ENCODE data around the gene AGMAT. TPM values are rescaled to one million over a fixed set of nuclear protein-coding genes. Genes with fewer than 3 reads are reported as not detected.
"Not testable (repeated sequence)": the region's sequence is repeated elsewhere in the genome, so short reads cannot be mapped to it uniquely, and the experiment has no call there.

AGMAT gene
- total RNA-seq, 1 donor from 2014 or later = 0.18 TPM

DNA sequence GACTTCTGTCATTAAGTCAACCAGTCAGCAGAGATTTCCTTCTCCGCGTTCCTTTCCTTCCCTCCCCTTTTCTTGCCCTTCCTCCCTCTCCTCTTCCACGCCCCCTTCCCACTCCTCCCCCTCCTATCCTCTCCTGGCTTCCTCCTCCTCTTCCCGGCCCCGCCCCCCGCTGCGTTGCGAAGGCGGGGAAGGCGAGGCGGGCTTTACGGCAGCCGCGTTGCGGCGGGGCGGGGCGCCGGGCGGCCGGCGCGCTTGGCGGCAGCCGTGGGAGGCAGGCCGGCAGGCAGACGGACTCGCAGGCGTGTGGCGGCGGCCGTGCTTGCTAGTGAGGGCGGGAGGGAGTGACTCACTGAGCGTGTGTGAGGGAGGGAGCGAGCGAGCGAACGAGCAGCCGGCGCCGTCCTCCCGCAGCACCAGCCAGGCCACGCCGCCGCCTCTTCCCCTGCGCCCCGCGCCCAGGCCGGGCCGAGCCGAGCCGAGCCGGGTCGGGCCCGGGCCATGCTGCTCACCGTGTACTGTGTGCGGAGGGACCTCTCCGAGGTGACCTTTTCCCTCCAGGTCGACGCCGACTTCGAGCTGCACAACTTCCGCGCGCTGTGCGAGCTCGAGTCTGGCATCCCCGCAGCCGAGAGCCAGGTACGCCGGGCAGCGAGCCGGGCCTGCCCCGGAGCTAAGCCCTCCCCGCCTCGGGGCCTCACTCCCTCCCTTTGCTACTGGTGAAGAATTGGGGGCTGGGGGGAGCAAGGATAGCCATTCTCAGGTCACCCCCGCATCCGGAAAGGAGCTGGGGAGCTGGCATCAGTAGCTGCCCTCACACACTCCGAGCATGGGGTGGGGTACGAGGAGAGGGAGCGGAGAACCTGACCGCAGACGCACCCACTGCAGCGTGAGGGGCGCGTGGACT, 32.6 kb upstream of the AGMAT start, which contains the start of gene DDI2:
DDI2 (plus strand) TSS at position 286 of the 904 bp plus-strand sequence; CDS start at position 499, 213 bp downstream.
- ATAC-seq = peak; percentile 96
- intact Hi-C loops (cut with DNase I) = loop anchor here (5.0 to 10.0 kb wide), 2 partner anchors 70 to 897 kb away; partner anchors contain the start of gene RNU1-1
- peak; percentile 98 for DNase-seq (ENCODE audit: low spot score)

GRCh38 chr1:15616373-15617172, 31.7 kb upstream of the AGMAT start:
- peak; percentile 32 for ATAC-seq
- no peak for DNase-seq (ENCODE audit: low spot score)
- intact Hi-C loops (cut with DNase I) = loop anchor here (5.0 to 10.0 kb wide), 2 partner anchors 71 to 898 kb away; partner anchors contain the start of gene RNU1-1

GRCh38 chr1:15610167-15610566, 25.3 kb upstream of the AGMAT start:
- ATAC-seq (no peak), DNase-seq (ENCODE audit: low spot score) (no peak)
- intact Hi-C loops (cut with DNase I) = loop anchor here (10.0 kb wide), 1 partner anchor 905 kb away; the partner anchor contains the start of gene RNU1-1

DNA sequence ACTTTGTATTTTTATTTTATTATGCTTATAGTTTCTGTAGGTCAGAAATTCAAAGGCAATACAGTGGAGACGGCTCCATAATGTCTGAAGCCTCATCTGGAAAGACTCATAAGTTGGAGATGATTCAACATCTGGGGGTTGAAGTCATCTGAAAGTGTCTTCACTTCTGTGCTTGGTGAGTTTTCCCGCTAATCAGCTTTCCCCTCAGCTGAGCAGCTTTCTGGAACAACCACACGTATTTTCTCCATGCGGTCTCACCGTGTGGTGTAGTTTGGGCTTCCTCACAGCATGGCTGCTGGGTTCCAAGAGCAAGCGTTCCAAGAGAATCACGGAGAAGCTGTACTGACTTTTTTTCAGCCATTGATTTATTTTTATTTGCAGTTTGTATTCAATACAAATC, 24.8 kb upstream of the AGMAT start:
- ATAC-seq (no peak), DNase-seq (ENCODE audit: low spot score) (no peak)
- intact Hi-C loops (cut with DNase I) = loop anchor here (10.0 kb wide), 1 partner anchor 905 kb away; the partner anchor contains the start of gene RNU1-1

DNA sequence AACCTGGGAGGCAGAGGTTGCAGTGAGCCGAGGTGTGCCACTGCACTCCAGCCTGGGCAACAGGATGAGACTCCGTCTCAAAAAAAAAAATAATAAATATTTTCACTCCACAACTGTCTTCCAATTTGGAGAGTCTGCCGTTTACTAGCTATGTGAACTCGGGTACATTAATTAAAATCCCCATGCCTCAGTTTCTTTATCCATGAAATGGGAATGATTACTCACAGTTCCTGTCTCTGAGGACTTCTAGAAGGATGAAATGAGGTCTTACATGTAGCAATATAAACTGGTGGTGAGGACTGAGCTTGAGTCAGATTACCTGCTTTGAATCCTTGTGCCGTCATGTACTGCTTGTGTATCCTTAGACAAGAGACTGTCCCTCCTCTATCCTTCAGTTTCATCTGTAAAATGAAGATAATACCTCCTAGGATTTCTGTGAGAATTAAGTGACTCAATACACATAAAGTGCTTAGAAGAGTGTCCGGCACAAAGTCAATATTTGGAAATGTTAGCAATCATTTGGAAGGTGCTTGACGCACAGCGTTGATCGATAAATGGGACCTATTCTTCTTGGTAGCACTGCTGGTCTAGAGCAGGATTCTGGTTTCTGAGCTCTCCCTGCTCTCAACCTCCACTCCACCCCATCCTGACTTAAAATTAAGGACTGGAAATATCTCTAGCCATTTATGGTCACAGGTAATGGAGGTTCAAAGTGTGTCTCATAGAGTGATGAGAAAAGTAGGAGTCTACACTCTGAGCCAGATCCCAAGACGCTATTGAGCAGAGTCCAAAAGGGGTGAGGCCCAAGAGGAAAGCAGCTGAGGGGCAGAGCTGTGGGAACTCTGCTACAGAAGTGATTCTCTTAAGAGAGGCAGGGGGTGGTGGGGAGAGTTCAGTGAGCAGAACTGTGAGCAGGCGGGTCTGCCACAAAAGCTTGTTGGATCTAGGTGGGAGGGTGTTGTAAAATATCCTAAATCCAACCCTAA, 20.8 kb upstream of the AGMAT start:
- no peak for ATAC-seq
- intact Hi-C loops (cut with DNase I) = no loop called here
- no peak for DNase-seq (ENCODE audit: low spot score)

GRCh38 chr1:15604400-15604799, 19.5 kb upstream of the AGMAT start:
- ATAC-seq; intact Hi-C loops (cut with DNase I); DNase-seq (ENCODE audit: low spot score): not testable (repeated sequence)

DNA sequence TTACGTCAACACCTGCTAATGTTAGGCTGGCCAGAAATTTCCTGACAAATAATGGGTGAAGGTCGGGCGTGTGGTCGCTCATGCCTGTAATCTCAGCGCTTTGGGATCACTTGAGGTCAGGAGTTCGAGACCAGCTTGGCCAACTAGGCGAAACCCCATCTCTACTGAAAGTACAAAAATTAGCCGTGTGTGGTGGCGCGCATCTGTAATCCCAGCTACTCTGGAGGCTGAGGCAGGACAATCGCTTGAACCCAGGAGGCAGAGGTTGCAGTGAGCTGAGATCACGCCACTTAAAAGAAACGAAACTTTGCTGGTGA, 19.1 kb upstream of the AGMAT start:
- intact Hi-C loops (cut with DNase I); DNase-seq (ENCODE audit: low spot score); ATAC-seq: not testable (repeated sequence)

- DNase-seq (ENCODE audit: low spot score) = peak; percentile 99
- peak; percentile 99 for ATAC-seq
- intact Hi-C loops (cut with DNase I) = no loop called here
Observed at GRCh38 chr1:15603050-15603965, 18.5 kb upstream of the AGMAT start.

DNA sequence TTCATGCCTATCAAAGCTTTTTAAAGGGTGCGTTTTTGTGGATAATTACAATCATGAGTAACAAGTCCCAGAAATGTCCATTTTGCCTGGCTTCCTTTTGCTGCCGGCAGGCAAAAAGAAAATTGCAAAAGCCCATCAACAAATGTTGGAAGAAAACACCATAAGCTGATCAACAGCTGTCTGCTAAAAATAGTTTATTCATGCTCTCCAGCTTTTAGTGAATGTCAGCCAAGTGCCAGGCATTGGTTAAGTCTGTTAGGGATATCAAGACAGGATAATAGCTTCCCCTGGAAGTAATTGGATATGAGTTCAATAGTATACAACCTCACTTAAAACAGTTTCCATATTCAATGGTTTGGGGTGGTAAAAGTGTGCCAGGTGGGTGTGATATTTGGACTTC, 13.6 kb upstream of the AGMAT start:
- intact Hi-C loops (cut with DNase I) = no loop called here
- ATAC-seq (no peak), DNase-seq (ENCODE audit: low spot score) (no peak)

GRCh38 chr1:15595809-15596617, 11.2 kb upstream of the AGMAT start:
- no peak for DNase-seq (ENCODE audit: low spot score)
- no peak for ATAC-seq
- intact Hi-C loops (cut with DNase I) = no loop called here

DNA sequence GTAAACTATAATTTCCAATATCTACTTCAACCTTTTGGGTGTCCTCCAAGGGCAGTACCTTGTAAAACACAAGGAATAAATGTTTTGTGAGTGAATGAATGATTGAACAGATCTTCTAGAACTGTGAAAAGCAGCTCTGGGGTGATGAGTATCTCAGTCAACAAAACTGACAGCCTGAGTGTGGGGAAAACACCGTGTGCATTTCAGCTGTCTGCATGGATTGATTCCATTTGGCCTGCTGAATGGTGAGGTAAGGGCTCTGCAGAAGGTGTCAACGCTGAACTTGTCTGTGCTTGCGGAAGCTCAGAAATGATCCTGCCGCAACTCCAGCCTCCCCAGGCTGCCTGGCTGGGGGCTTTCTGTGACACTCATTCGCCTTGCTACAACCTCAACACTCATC, 7.4 kb upstream of the AGMAT start:
- no peak for ATAC-seq
- intact Hi-C loops (cut with DNase I) = no loop called here
- DNase-seq (ENCODE audit: low spot score) = no peak

GRCh38 chr1:15583016-15583706, 1.7 kb downstream of the AGMAT start:
- intact Hi-C loops (cut with DNase I) = no loop called here
- DNase-seq (ENCODE audit: low spot score) (no peak), ATAC-seq (no peak)

DNA sequence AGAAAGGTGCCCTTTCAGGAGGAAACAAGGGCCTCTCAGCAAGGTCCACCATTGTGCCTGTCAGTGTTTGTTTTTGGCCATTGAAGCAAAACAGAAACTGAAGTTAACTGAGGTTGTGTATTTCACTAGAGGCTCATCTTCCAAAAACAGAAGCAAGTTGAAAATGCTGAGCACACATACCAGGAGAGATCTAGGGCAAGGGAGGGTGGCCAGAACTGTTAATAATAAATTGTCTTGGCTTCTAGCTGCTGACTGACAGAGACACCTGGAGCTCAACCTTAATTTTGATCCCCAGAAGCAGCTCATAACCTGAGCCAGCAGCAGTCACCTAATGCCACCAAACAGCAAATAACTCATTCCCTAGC, 5.2 kb downstream of the AGMAT start:
- DNase-seq (ENCODE audit: low spot score) (no peak), ATAC-seq (no peak)
- intact Hi-C loops (cut with DNase I) = no loop called here

GRCh38 chr1:15578921-15579682, 5.7 kb downstream of the AGMAT start:
- intact Hi-C loops (cut with DNase I) = no loop called here
- DNase-seq (ENCODE audit: low spot score) (no peak), ATAC-seq (no peak)

GRCh38 chr1:15577691-15578090, 7.2 kb downstream of the AGMAT start:
- DNase-seq (ENCODE audit: low spot score) = no peak
- no peak for ATAC-seq
- intact Hi-C loops (cut with DNase I) = no loop called here
